ENCODE results near the gene ATP2A2. TPM values are rescaled to one million over a fixed set of nuclear protein-coding genes. Genes with fewer than 3 reads are reported as not detected.

Gene ATP2A2
- total RNA-seq, 1 experiment from 2014 or later = 239 TPM

- no peaks in the 10 kb centered on the region for H3K79me2 ChIP-seq (ENCODE audit: insufficient read depth, low read length)
- H3K36me3 ChIP-seq (ENCODE audit: control insufficient read depth in 1 of 2, insufficient read depth in 2 of 2, low read length in 2 of 2) = no peaks in the 10 kb centered on the region
- H3K4me3 ChIP-seq (replicated peaks in 1 of 2; ENCODE audit: low read depth in 1 of 2, low read length in 2 of 2) = no peak overlapping the region
- no peak overlapping the region for H3K9ac ChIP-seq (ENCODE audit: low read length)
- no peak overlapping the region for H3K4me2 ChIP-seq (ENCODE audit: low read length)
- H3K27me3 ChIP-seq (ENCODE audit: insufficient read depth, low read length) = no peaks in the 10 kb centered on the region
- no peak overlapping the region for H3K27ac ChIP-seq (ENCODE audit: low read depth, low read length)
- ChIA-PET RAD21 (ENCODE audit: low non-redundant PET in 1 of 2, low total read pairs in 2 of 2, uncharacterized antibody in 2 of 2, unreplicated experiment in 2 of 2) (no interaction called here), CTCF (no interaction called here), POLR2A (interaction anchor here (1.6 to 1.8 kb wide), 2 partner anchors 12 to 22 kb away, joined by 3 to 4 read pairs; no protein-coding TSS in a partner anchor)
- H3K9me3 ChIP-seq (ENCODE audit: control insufficient read depth in 1 of 2, insufficient read depth in 1 of 2, low read depth in 1 of 2, low read length in 2 of 2) = no peaks in the 10 kb centered on the region
- H2AFZ ChIP-seq (ENCODE audit: low read depth, low read length, poor library complexity, severe bottlenecking) = no peak overlapping the region
- peaks cover 24 to 41% of the 10 kb centered on the region in 2 experiments for H3K4me1 ChIP-seq (ENCODE audit: control insufficient read depth in 1 of 2, insufficient read depth in 2 of 2, low read length in 2 of 2)
- TF ChIP-seq SP1 (IDR thresholded peaks at IDR 0.05; ENCODE audit: low read depth) = no peak
- TF ChIP-seq SRF (IDR thresholded peaks at IDR 0.05; ENCODE audit: low read depth) = no peak
- TF ChIP-seq CBX3 (IDR thresholded peaks at IDR 0.05; ENCODE audit: low read depth) = no peak
- no peak for TF ChIP-seq ELF1 (IDR thresholded peaks at IDR 0.05; ENCODE audit: borderline replicate concordance, low read depth)
- H3K9me2 ChIP-seq (ENCODE audit: insufficient read depth) = no peaks in the 10 kb centered on the region
- intact Hi-C loops (cut with micrococcal nuclease) = no loop called here
- H4K20me1 ChIP-seq (ENCODE audit: insufficient read depth) = no peaks in the 10 kb centered on the region
- ATAC-seq = no peak
- no peak for DNase-seq (ENCODE audit: low read depth, low spot score)
- no TSS peak for BruUV-seq (replicated peaks)
Observed at GRCh38 chr12:110258466-110258865, 22.6 kb upstream of the ATP2A2 start.

DNA sequence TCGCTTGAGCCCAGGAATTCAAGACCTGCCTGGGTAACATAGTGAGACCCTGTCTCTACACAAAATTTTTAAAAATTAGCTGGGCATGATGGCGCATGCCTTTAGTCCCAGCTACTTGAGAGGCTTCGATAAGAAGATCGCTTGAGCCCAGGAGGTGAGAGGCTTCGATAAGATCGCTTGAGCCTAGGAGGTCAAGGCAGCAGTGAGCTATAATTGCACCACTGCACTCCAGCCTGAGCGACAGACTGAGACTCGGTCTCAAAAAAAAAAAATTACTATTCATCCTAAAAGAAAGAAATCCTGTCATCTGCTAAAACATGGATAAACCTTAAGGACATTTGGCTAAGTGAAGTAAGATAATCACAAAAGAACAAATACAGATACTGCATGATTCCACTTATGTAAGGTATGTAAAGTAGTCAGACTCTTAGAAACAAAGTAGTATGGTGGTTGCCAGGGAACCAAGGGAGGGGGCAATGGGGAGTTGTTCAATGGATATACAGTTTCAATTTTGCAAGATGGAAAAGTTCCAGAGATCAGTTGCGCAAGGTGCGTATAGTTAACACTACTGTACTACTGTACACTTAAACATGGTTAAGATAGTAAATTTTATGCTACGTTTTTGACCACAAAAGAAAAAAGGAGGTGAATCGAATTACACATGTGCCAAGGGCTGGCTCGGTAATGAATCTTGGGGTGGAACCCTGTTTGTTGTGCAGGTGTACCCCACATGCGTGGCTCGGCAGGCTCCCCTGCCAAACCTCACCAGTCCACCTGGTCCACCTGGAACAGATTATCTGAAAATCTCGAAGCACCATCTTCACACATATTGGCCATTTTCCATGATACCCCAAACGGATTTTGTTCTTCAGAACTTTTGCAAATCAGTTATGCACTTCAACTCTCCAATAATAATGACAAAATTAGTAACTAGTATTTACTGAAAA, 18.3 kb upstream of the ATP2A2 start:
- no peak overlapping the region for H3K4me2 ChIP-seq (ENCODE audit: low read length)
- intact Hi-C loops (cut with micrococcal nuclease) = no loop called here

More for the DNA sequence above, 18.3 kb upstream of the ATP2A2 start:
- Histone ChIP-seq H3K9ac (ENCODE audit: low read length) (no peak overlapping the region), H3K36me3 (ENCODE audit: control insufficient read depth in 1 of 2, insufficient read depth in 2 of 2, low read length in 2 of 2) (no peaks in the 10 kb centered on the region), H3K4me1 (ENCODE audit: control insufficient read depth in 1 of 2, insufficient read depth in 2 of 2, low read length in 2 of 2) (peaks cover 6 to 12% of the 10 kb centered on the region in 2 experiments), H3K27ac (ENCODE audit: low read depth, low read length) (no peak overlapping the region), H2AFZ (ENCODE audit: low read depth, low read length, poor library complexity, severe bottlenecking) (no peak overlapping the region), H4K20me1 (ENCODE audit: insufficient read depth) (no peaks in the 10 kb centered on the region), H3K27me3 (ENCODE audit: insufficient read depth, low read length) (no peaks in the 10 kb centered on the region), H3K9me3 (ENCODE audit: control insufficient read depth in 1 of 2, insufficient read depth in 1 of 2, low read depth in 1 of 2, low read length in 2 of 2) (no peaks in the 10 kb centered on the region), H3K79me2 (ENCODE audit: insufficient read depth, low read length) (no peaks in the 10 kb centered on the region), H3K9me2 (ENCODE audit: insufficient read depth) (no peaks in the 10 kb centered on the region), H3K4me3 (replicated peaks in 1 of 2; ENCODE audit: low read depth in 1 of 2, low read length in 2 of 2) (no peak overlapping the region)
- BruUV-seq (replicated peaks) = no TSS peak
- ATAC-seq (no peak), DNase-seq (ENCODE audit: low read depth, low spot score) (no peak)
- no peak for TF ChIP-seq SRF (IDR thresholded peaks at IDR 0.05; ENCODE audit: low read depth)
- TF ChIP-seq RAD21 (IDR thresholded peaks at IDR 0.05; ENCODE audit: low read depth) = no peak
- no peak for TF ChIP-seq ELF1 (IDR thresholded peaks at IDR 0.05; ENCODE audit: borderline replicate concordance, low read depth)
- no peak for TF ChIP-seq ZBTB33 (IDR thresholded peaks at IDR 0.05; ENCODE audit: extremely low read depth, insufficient replicate concordance, low read length)
- no peak for TF ChIP-seq YY1 (IDR thresholded peaks at IDR 0.05; ENCODE audit: extremely low read depth, insufficient replicate concordance, low read depth, low read length)
- ChIA-PET POLR2A (no interaction called here), RAD21 (ENCODE audit: low non-redundant PET in 1 of 2, low total read pairs in 2 of 2, uncharacterized antibody in 2 of 2, unreplicated experiment in 2 of 2) (no interaction called here), CTCF (no interaction called here)
